SK-N-SH (cell line): Measurements from ENCODE around the gene TMEM72. TPM values are rescaled to one million over a fixed set of nuclear protein-coding genes. Genes with fewer than 3 reads are reported as not detected.

Experiments
- CTCF ChIA-PET: fragments of 300-600, 350-600 bp; formaldehyde crosslinking; extraction: SDS; loops from one replicate; lab custom pipeline; 2021; lab: Yijun Ruan, JAX
- POLR2A ChIA-PET: fragments of 350-600 bp; sonication (Branson Sonifier 250); formaldehyde crosslinking; extraction: SDS; loops from one replicate; lab custom pipeline; 2020; ENCODE audit warnings: antibody characterized with exemption, inconsistent platforms; lab: Yijun Ruan, JAX
- DNase-seq: peaks from one replicate; pipeline ENCODE4 v3.0.0; 2012
- H2AFZ ChIP-seq: fragments of 200-600 bp; sonication (generic); 2 replicates; pipeline ENCODE4 v1.8.1; 2016; ENCODE audit warnings: antibody characterized with exemption, mild to moderate bottlenecking, low read depth
- H3F3A ChIP-seq: fragments of 200-600 bp; sonication (generic); replicated peaks from 2 replicates; pipeline ENCODE3; 2016; ENCODE audit warnings: antibody characterized with exemption, mild to moderate bottlenecking; ENCODE audit not compliant: insufficient read depth
- H3K27ac ChIP-seq, 2 experiments: fragments of 200-500 bp in 1 of 2; fragments of 200-600 bp in 1 of 2; sonication (Bioruptor generic) in 1 of 2; sonication (generic), shearing (Covaris generic) in 1 of 2; 2 replicates each; pipeline versions ENCODE4 v1.5.1 to v1.6.1; 2014 to 2016; ENCODE audit warnings: low read depth in 2 of 2, inconsistent platforms in 1 of 2, low read length in 1 of 2, mild to moderate bottlenecking in 1 of 2, mixed read lengths in 1 of 2
- H3K27me3 ChIP-seq: fragments of 200-600 bp; sonication (generic), shearing (Covaris generic); 2 replicates; pipeline ENCODE4 v1.6.1; 2016; ENCODE audit warnings: mixed run types; ENCODE audit not compliant: insufficient read depth
- H3K36me3 ChIP-seq, 2 experiments: fragments of 200-500 bp in 1 of 2; fragments of 200-600 bp in 1 of 2; sonication (Bioruptor generic) in 1 of 2; sonication (generic) in 1 of 2; replicated peaks in 1 of 2; 2 replicates each; pipeline versions ENCODE3 to v1.5.1; 2014 to 2016; ENCODE audit warnings: low read length in 1 of 2, mild to moderate bottlenecking in 1 of 2; ENCODE audit not compliant: insufficient read depth in 2 of 2, control insufficient read depth in 1 of 2
- H3K4me1 ChIP-seq, 2 experiments: fragments of 200-500 bp in 1 of 2; fragments of 200-600 bp in 1 of 2; sonication (Bioruptor generic) in 1 of 2; sonication (generic), shearing (Covaris generic) in 1 of 2; 2 replicates each; pipeline versions ENCODE4 v1.5.1 to v1.6.1; 2014 to 2016; ENCODE audit warnings: low read depth in 1 of 2, low read length in 1 of 2, mixed run types in 1 of 2; ENCODE audit not compliant: insufficient read depth in 2 of 2, control insufficient read depth in 1 of 2
- H3K4me2 ChIP-seq: fragments of 200-600 bp; sonication (generic), shearing (Covaris generic); 2 replicates; pipeline ENCODE4 v1.6.1; 2017; ENCODE audit warnings: mixed run types
- H3K4me3 ChIP-seq, 2 experiments: fragments of 200-500 bp in 1 of 2; fragments of 200-600 bp in 1 of 2; sonication (Bioruptor generic) in 1 of 2; sonication (generic), shearing (Covaris generic) in 1 of 2; 2 replicates each; pipeline versions ENCODE4 v1.5.1 to v1.8.1; 2014 to 2016; ENCODE audit warnings: low read depth in 2 of 2, inconsistent platforms in 1 of 2, low read length in 1 of 2, mild to moderate bottlenecking in 1 of 2, mixed read lengths in 1 of 2, moderate library complexity in 1 of 2
- H3K79me2 ChIP-seq: fragments of 200-600 bp; sonication (generic); 2 replicates; pipeline ENCODE4 v1.8.1; 2017; ENCODE audit warnings: mild to moderate bottlenecking; ENCODE audit not compliant: insufficient read depth
- H3K9ac ChIP-seq: fragments of 200-600 bp; sonication (generic); 2 replicates; pipeline ENCODE4 v1.6.1; 2017; ENCODE audit warnings: mixed run types
- H3K9me2 ChIP-seq: fragments of 200-600 bp; sonication (generic); 2 replicates; pipeline ENCODE4 v1.6.1; 2017; ENCODE audit warnings: mixed run types
- H3K9me3 ChIP-seq: fragments of 200-600 bp; sonication (generic); 2 replicates; pipeline ENCODE4 v1.6.1; 2017; ENCODE audit warnings: mixed run types, mild to moderate bottlenecking, moderate library complexity
- H4K20me1 ChIP-seq: fragments of 200-600 bp; sonication (generic); 2 replicates; pipeline ENCODE4 v1.6.1; 2017; ENCODE audit warnings: mild to moderate bottlenecking, mixed run types; ENCODE audit not compliant: insufficient read depth
- CHD2 ChIP-seq: fragments of 150-350 bp; IDR thresholded peaks from 2 replicates; pipeline ENCODE4 v1.6.1; 2018; ENCODE audit warnings: low read length; ENCODE audit not compliant: partially characterized antibody
- ELF1 ChIP-seq: IDR thresholded peaks from 2 replicates; pipeline ENCODE4 v1.4.0; 2012
- EZH2phosphoT487 ChIP-seq: fragments of 200-600 bp; sonication (generic); IDR thresholded peaks from 2 replicates; pipeline ENCODE4 v1.6.1; 2017; ENCODE audit warnings: low read depth, mixed run types, mild to moderate bottlenecking, antibody characterized with exemption, moderate library complexity, borderline replicate concordance
- FOSL2 ChIP-seq: IDR thresholded peaks from 2 replicates; pipeline ENCODE4 v1.4.0; 2012; ENCODE audit warnings: low read depth, mild to moderate bottlenecking, moderate library complexity, borderline replicate concordance
- FOXJ3 ChIP-seq: sonication (generic); formaldehyde crosslinking; IDR thresholded peaks from 2 replicates; pipeline ENCODE4 v1.5.1; 2020; ENCODE audit warnings: mild to moderate bottlenecking, missing genetic modification reagents
- FOXM1 ChIP-seq: IDR thresholded peaks from 2 replicates; pipeline ENCODE4 v1.4.0; 2012; ENCODE audit warnings: low read depth, mild to moderate bottlenecking
- GATA2 ChIP-seq: sonication (generic); formaldehyde crosslinking; IDR thresholded peaks from 2 replicates; pipeline ENCODE4 v1.5.0; 2020; ENCODE audit warnings: mild to moderate bottlenecking, missing genetic modification reagents
- MAX ChIP-seq: IDR thresholded peaks from 2 replicates; pipeline ENCODE4 v1.4.0; 2012; ENCODE audit warnings: low read depth
- MEF2A ChIP-seq: IDR thresholded peaks from 2 replicates; pipeline ENCODE4 v1.4.0; 2012; ENCODE audit warnings: low read depth, borderline replicate concordance
- MXI1 ChIP-seq: IDR thresholded peaks from 2 replicates; pipeline ENCODE4 v1.6.1; 2012; ENCODE audit warnings: mild to moderate bottlenecking, low read depth, low read length, improper control_type of control experiment
- RAD21 ChIP-seq: IDR thresholded peaks from 2 replicates; pipeline ENCODE4 v1.6.1; 2012; ENCODE audit warnings: mild to moderate bottlenecking, low read length
- RCOR1 ChIP-seq: fragments of 150-350 bp; IDR thresholded peaks from 2 replicates; pipeline ENCODE4 v1.6.1; 2017; ENCODE audit warnings: antibody characterized with exemption, low read length
- RFX5 ChIP-seq: IDR thresholded peaks from 2 replicates; pipeline ENCODE4 v1.6.1; 2012; ENCODE audit warnings: mild to moderate bottlenecking, improper control_type of control experiment, low read length
- SIN3A ChIP-seq: IDR thresholded peaks from 2 replicates; pipeline ENCODE4 v1.6.1; 2012; ENCODE audit warnings: low read depth, mild to moderate bottlenecking, low read length, moderate library complexity, borderline replicate concordance
- SMC3 ChIP-seq: IDR thresholded peaks from 2 replicates; pipeline ENCODE4 v1.6.1; 2012; ENCODE audit warnings: low read depth, low read length, improper control_type of control experiment
- TAF1 ChIP-seq: IDR thresholded peaks from 2 replicates; pipeline ENCODE4 v1.6.1; 2012; ENCODE audit warnings: low read depth, mild to moderate bottlenecking, low read length, moderate library complexity, borderline replicate concordance
- TEAD4 ChIP-seq: IDR thresholded peaks from 2 replicates; pipeline ENCODE4 v1.4.0; 2012; ENCODE audit warnings: mild to moderate bottlenecking, borderline replicate concordance; ENCODE audit not compliant: insufficient read depth
- YY1 ChIP-seq: IDR thresholded peaks from 2 replicates; pipeline ENCODE4 v1.4.0; 2012; ENCODE audit warnings: low read depth, mild to moderate bottlenecking
- WGBS: methylation state at CpG from one replicate; pipeline ENCODE4 v1.1.6; 2017; ENCODE audit warnings: low lambda C conversion rate; 5-methylcytosine and 5-hydroxymethylcytosine counted together
- polyA plus RNA-seq, 3 experiments: library from polyadenylated mRNA; depleted of rRNA; stranded (reverse); fragments of >200 nt; gene quantifications; 2 replicates each; pipeline ENCODE4 v1.2.3, GENCODE V29; 2012
- TF ChIP-seq, protein P1 (sequence below): fragments of 150-350 bp; IDR thresholded peaks from 2 replicates; pipeline ENCODE4 v1.6.1; 2016; ENCODE audit warnings: mild to moderate bottlenecking, low read depth, low read length
- TF ChIP-seq, protein P2 (sequence below): fragments of 200-600 bp; sonication (generic); IDR thresholded peaks from 2 replicates; pipeline ENCODE4 v1.6.1; 2017; ENCODE audit warnings: antibody characterized with exemption, mild to moderate bottlenecking, moderate library complexity

TMEM72 gene
- polyA plus RNA-seq, 1 of the 3 experiments (the other 2 are of a cell fraction): not detected

DNA sequence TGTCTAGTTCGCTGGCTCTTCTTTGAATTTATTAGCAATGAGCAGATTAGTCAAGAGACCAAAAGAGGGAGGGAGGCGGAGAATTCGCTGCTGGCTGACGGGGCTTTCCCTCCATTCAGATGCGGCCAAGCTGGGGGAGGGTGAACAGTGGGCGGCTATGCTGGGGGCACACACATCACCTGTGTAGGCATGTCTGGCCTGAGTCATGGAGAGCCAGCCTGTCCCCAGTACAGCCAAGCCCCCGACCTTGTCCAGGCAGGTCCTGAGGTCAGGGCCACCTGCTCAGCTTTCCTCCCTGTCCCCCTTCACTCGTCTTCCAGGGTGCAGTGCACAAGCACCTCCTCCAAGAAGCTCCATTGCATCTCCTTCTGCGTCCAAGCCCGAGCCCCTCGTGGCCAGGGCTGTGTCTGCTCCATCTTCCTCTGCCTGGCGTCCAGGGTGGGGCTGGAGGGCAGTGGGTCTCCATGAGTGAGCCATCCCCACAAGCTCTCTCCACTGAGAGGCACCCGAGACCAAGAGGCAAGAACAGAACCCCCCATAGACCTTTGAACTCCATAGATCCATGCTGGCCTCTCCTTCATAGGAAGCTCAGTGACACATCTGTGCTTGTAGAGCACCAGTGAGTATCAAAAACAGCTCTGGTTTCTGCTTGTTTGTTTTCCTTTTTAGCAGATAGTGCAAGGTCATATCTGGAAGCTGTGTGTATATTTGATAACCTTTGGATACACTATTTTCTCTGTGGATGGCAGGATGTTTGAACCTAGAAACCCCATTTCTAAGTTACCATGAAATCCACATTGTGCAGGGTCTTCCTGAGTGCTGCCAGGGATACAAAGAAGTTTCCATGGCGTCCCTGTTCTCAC, 69.4 kb downstream of the TMEM72 start:
- Histone ChIP-seq H3K27me3 (no peaks in the 10 kb centered on the region), H3K9me3 (no peaks in the 10 kb centered on the region), H3K4me3 (no peak overlapping the region), H3K27ac (peak overlapping the region; percentile 75 to 95), H4K20me1 (no peaks in the 10 kb centered on the region), H3K9ac (peak overlapping the region; percentile 62), H3K4me1 (peaks cover 30 to 58% of the 10 kb centered on the region in 2 experiments; a peak in 3 of 4 replicates), H3K79me2 (peaks cover 8% of the 10 kb centered on the region), H3K4me2 (peak overlapping the region; percentile 24; the same call in 1 of the 2 replicates), H3K9me2 (no peaks in the 10 kb centered on the region), H2AFZ (peak overlapping the region; percentile 25; the same call in 1 of the 2 replicates), H3F3A (peaks cover 20% of the 10 kb centered on the region), H3K36me3 (no peaks in the 10 kb centered on the region)
- CTCF ChIA-PET: interaction anchor here (0.8 to 10.6 kb wide), 3 partner anchors 11 to 48 kb away, joined by 3 to 121 read pairs (median 3); no protein-coding TSS in a partner anchor
- TF ChIP-seq ELF1: no peak
- no peak for TF ChIP-seq FOXJ3 (CRISPR knock-in tag)
- no peak for TF ChIP-seq RFX5
- TF ChIP-seq SIN3A: no peak
- no peak for TF ChIP-seq SMC3
- no peak for TF ChIP-seq RCOR1
- TF ChIP-seq YY1: no peak
- no peak for TF ChIP-seq CHD2
- WGBS: 83% methylated on average over 12 of the region's 14 CpGs
- POLR2A ChIA-PET: interaction anchor here (0.6 kb wide), 1 partner anchor 1522 kb away, joined by 3 read pairs; no protein-coding TSS in a partner anchor
- DNase-seq: no peak

DNA sequence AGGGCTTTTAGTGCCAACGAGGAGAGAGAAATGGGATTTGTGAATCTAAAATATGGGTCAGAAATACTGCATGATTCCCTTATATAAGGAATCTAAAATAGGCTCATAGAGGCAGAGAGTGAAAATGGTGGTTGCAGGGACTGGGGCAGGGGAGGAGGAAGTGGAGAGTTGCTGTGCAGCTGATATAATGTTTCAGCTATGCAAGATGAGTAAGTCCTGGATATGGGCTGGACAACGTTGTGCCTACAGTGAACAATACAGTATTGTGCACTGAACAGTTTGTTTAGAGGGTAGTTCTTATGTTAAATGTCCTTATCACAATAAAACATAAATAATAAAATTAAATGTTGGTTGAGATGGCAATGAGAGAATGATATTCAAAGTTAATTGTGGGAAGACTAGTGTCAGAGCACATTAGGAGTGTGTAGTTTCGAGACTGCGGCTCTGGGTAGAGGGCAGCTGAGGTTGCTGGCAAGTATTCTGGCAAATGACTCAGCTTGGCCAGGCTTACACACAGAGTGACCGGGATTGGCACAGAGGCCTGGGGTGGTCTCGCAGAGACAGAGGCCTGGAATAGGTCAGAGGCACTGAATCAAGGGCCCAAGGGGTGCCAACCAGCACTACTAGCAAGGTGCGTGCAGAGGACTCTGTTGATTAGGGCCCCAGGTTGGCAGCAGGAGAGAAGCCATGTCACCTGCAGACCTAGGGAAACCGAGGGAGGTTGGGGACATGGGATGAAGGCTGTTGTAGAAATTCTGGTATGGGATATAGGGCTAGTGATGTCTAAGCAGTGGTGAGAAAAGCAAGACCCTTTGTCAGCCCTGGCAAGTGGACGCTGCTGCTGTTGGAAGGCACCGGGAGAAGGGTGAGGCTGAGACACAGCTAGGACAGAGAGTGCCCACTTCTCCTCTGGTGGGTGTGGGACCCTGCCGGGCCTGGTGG, 70.3 kb downstream of the TMEM72 start:
- POLR2A ChIA-PET: no interaction called here
- TF ChIP-seq GATA2 (CRISPR knock-in tag): no peak
- TF ChIP-seq FOXM1: no peak
- TF ChIP-seq, protein P1, sequence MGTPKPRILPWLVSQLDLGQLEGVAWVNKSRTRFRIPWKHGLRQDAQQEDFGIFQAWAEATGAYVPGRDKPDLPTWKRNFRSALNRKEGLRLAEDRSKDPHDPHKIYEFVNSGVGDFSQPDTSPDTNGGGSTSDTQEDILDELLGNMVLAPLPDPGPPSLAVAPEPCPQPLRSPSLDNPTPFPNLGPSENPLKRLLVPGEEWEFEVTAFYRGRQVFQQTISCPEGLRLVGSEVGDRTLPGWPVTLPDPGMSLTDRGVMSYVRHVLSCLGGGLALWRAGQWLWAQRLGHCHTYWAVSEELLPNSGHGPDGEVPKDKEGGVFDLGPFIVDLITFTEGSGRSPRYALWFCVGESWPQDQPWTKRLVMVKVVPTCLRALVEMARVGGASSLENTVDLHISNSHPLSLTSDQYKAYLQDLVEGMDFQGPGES: no peak
- peak; percentile 62 for TF ChIP-seq FOSL2
- no peak for TF ChIP-seq RAD21
- TF ChIP-seq MAX: peak; percentile 22; the same call in 1 of the 2 replicates
- peak; percentile 20; the same call in 1 of the 2 replicates for TF ChIP-seq TEAD4
- TF ChIP-seq, protein P2, sequence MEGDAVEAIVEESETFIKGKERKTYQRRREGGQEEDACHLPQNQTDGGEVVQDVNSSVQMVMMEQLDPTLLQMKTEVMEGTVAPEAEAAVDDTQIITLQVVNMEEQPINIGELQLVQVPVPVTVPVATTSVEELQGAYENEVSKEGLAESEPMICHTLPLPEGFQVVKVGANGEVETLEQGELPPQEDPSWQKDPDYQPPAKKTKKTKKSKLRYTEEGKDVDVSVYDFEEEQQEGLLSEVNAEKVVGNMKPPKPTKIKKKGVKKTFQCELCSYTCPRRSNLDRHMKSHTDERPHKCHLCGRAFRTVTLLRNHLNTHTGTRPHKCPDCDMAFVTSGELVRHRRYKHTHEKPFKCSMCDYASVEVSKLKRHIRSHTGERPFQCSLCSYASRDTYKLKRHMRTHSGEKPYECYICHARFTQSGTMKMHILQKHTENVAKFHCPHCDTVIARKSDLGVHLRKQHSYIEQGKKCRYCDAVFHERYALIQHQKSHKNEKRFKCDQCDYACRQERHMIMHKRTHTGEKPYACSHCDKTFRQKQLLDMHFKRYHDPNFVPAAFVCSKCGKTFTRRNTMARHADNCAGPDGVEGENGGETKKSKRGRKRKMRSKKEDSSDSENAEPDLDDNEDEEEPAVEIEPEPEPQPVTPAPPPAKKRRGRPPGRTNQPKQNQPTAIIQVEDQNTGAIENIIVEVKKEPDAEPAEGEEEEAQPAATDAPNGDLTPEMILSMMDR: no peak
- no peak for TF ChIP-seq EZH2phosphoT487
- TF ChIP-seq MEF2A: no peak
- no peak for TF ChIP-seq MXI1
- TF ChIP-seq TAF1: no peak; the same call in 1 of the 2 replicates

More for the DNA sequence above, 70.3 kb downstream of the TMEM72 start:
- Histone ChIP-seq H3K9ac (peak overlapping the region; percentile 62), H3K79me2 (peaks cover 8% of the 10 kb centered on the region), H3K4me2 (peak overlapping the region; percentile 24), H4K20me1 (no peaks in the 10 kb centered on the region), H3F3A (peaks cover 20% of the 10 kb centered on the region), H2AFZ (peak overlapping the region; percentile 77; the same call in 1 of the 2 replicates), H3K4me1 (peaks cover 29 to 52% of the 10 kb centered on the region in 2 experiments; a peak in 3 of 4 replicates), H3K27me3 (no peaks in the 10 kb centered on the region), H3K9me2 (no peaks in the 10 kb centered on the region), H3K27ac (peak overlapping the region; percentile 75 to 95), H3K36me3 (no peaks in the 10 kb centered on the region), H3K9me3 (no peaks in the 10 kb centered on the region), H3K4me3 (no peak overlapping the region)
- whole genome bisulfite sequencing: 24% methylated on average over 10 of the region's 11 CpGs
- no peak for DNase-seq
- CTCF ChIA-PET: interaction anchor here (0.8 to 10.6 kb wide), 2 partner anchors 27 to 49 kb away, joined by 3 to 121 read pairs; no protein-coding TSS in a partner anchor
